ENCODE results near the gene RBM33.
"Not testable (repeated sequence)": the region's sequence is repeated elsewhere in the genome, so short reads cannot be mapped to it uniquely, and the experiment has no call there.

RBM33 gene

DNA sequence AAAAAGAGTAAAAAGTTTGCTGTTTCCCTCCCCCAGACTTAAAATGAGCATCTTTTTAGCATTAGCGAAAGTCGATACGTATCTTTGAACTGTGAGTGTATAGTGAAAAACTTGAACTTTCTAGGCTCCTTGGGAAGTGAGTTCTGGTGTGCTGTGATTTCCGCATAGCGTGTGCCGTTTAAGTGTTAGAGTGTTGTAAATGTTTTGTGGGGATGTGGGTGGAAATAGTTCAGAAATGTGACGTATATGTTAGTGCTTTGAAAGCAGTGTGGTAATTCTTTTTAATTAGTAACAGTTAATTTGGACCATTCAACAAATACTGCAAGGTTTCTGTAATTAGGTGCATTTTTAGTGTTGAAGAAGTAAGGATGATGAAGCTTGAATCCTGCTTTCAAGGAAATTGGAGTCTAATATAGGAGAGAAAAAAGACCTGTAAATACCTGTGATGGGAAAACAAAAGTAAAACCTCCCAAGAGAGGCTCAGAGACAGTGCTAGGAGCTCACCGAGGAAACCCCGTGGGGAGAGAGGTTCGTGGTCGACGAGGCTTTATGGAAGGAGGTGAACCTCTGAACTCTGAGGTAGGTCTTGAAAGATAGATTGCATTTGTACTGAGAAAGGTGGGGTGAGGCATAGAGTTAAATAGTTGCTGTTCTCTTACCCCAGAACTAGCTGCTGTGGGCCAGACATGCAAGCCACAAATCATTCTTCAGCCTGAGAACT lies 40.8 kb downstream of the RBM33 start:
- no peaks in the 10 kb centered on the region for H3K4me1 ChIP-seq (ENCODE audit: control insufficient read depth, insufficient read depth, low read length)
- H3K9me3 ChIP-seq (ENCODE audit: control insufficient read depth, low read length): no peaks in the 10 kb centered on the region
- H3K4me3 ChIP-seq (ENCODE audit: low read length): no peak overlapping the region
- no peak overlapping the region for H3K9ac ChIP-seq (ENCODE audit: low read length)
- H3K36me3 ChIP-seq (ENCODE audit: control insufficient read depth, insufficient read depth, low read length): no peaks in the 10 kb centered on the region
- H3K27me3 ChIP-seq (ENCODE audit: control insufficient read depth, insufficient read depth, low read length): no peaks in the 10 kb centered on the region

DNA sequence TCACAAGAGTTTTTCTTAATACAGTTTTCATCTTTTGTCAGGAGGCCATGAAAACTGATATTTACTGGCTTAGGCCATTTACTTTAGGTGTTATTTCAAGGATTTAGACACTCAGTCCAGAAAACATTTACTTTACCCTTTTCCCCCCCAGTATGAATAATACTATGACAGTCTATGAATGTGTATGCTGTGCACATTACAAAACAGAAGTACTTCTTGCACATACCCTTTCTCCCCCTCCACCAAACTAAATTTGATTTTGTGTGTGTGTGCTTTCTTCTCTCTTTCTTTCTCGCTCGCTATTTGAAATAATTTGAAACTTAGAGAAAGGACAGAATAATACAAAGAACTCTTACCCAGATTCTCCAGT lies 41.3 kb downstream of the RBM33 start:
- Histone ChIP-seq H3K9me3 (ENCODE audit: control insufficient read depth, low read length) (no peaks in the 10 kb centered on the region), H3K4me1 (ENCODE audit: control insufficient read depth, insufficient read depth, low read length) (no peaks in the 10 kb centered on the region), H3K27me3 (ENCODE audit: control insufficient read depth, insufficient read depth, low read length) (no peaks in the 10 kb centered on the region), H3K36me3 (ENCODE audit: control insufficient read depth, insufficient read depth, low read length) (no peaks in the 10 kb centered on the region), H3K4me3 (ENCODE audit: low read length) (no peak overlapping the region), H3K9ac (ENCODE audit: low read length) (no peak overlapping the region)

DNA sequence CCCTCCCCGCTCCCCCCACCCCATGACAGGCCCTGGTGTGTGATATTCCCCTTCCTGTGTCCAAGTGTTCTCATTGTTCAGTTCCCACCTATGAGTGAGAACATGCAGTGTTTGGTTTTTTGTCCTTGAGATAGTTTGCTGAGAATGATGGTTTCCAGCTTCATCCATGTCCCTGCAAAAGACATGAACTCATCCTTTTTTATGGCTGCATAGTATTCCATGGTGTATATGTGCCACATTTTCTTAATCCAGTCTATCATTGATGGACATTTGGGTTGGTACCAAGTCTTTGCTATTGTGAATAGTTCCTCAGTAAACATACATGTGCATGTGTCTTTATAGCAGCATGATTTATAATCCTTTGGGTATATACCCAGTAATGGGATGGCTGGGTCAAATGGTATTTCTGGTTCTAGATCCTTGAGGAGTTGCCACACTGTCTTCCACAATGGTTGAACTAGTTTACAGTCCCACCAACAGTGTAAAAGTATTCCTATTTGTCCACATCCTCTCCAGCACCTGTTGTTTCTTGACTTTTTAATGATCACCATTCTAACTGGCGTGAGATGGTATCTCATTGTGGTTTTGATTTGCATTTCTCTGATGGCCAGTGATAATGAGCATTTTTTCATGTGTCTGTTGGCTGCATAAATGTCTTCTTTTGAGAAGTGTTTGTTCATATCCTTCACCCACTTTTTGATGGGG lies 42.3 kb downstream of the RBM33 start:
- not testable (repeated sequence) for H3K4me1 ChIP-seq (ENCODE audit: control insufficient read depth, insufficient read depth, low read length); H3K9ac ChIP-seq (ENCODE audit: low read length); H3K27me3 ChIP-seq (ENCODE audit: control insufficient read depth, insufficient read depth, low read length); H3K9me3 ChIP-seq (ENCODE audit: control insufficient read depth, low read length); H3K36me3 ChIP-seq (ENCODE audit: control insufficient read depth, insufficient read depth, low read length); H3K4me3 ChIP-seq (ENCODE audit: low read length)

DNA sequence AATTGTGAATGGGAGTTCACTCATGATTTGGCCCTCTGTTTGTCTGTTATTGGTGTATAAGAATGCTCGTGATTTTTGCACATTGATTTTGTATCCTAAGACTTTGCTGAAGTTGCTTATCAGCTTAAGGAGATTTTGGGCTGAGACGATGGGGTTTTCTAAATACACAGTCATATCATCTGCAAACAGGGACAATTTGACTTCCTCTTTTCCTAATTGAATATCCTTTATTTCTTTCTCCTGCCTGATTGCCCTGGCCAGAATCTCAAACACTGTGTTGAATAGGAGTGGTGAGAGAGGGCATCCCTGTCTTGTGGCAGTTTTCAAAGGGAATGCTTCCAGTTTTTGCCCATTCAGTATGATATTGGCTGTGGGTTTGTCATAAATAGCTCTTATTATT lies 43.8 kb downstream of the RBM33 start:
- H3K36me3 ChIP-seq (ENCODE audit: control insufficient read depth, insufficient read depth, low read length); H3K4me3 ChIP-seq (ENCODE audit: low read length); H3K9me3 ChIP-seq (ENCODE audit: control insufficient read depth, low read length); H3K4me1 ChIP-seq (ENCODE audit: control insufficient read depth, insufficient read depth, low read length); H3K27me3 ChIP-seq (ENCODE audit: control insufficient read depth, insufficient read depth, low read length); H3K9ac ChIP-seq (ENCODE audit: low read length): not testable (repeated sequence)

DNA sequence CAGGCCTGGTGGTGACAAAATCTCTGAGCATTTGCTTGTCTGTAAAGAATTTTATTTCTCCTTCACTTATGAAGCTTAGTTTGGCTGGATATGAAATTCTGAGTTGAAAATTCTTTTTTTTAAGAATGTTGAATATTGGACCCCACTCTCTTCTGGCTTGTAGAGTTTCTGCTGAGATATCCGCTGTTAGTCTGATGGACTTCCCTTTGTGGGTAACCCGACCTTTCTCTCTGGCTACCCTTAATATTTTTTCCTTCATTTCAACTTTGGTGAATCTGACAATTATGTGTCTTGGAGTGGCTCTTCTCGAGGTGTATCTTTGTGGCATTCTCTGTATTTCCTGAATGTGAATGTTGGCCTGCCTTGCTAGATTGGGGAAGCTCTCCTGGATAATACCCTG lies 46.2 kb downstream of the RBM33 start:
- not testable (repeated sequence) for H3K4me3 ChIP-seq (ENCODE audit: low read length); H3K9ac ChIP-seq (ENCODE audit: low read length); H3K36me3 ChIP-seq (ENCODE audit: control insufficient read depth, insufficient read depth, low read length); H3K27me3 ChIP-seq (ENCODE audit: control insufficient read depth, insufficient read depth, low read length); H3K4me1 ChIP-seq (ENCODE audit: control insufficient read depth, insufficient read depth, low read length); H3K9me3 ChIP-seq (ENCODE audit: control insufficient read depth, low read length)

DNA sequence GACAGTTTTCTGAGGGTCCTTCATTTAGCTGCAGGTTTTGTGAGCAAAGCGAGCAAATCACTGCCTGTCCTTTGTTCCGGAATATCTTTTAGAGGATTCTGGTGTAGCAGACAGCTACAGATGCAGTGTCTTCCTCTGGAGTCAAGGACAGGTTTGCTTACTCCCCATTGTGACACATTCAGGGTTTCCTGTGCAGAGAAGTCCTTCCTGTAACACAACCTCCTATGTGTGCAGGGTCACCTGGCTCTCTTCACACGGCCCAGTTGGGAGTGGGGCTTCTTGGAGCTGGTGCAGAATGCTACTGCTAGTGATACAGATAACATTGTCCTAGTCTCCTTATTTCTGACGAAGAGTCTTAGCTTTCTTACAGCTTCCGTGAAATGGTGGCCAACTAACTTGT lies 47.9 kb downstream of the RBM33 start:
- Histone ChIP-seq H3K36me3 (ENCODE audit: control insufficient read depth, insufficient read depth, low read length) (no peaks in the 10 kb centered on the region), H3K27me3 (ENCODE audit: control insufficient read depth, insufficient read depth, low read length) (no peaks in the 10 kb centered on the region), H3K4me3 (ENCODE audit: low read length) (no peak overlapping the region), H3K9ac (ENCODE audit: low read length) (no peak overlapping the region), H3K9me3 (ENCODE audit: control insufficient read depth, low read length) (no peaks in the 10 kb centered on the region), H3K4me1 (ENCODE audit: control insufficient read depth, insufficient read depth, low read length) (no peaks in the 10 kb centered on the region)

DNA sequence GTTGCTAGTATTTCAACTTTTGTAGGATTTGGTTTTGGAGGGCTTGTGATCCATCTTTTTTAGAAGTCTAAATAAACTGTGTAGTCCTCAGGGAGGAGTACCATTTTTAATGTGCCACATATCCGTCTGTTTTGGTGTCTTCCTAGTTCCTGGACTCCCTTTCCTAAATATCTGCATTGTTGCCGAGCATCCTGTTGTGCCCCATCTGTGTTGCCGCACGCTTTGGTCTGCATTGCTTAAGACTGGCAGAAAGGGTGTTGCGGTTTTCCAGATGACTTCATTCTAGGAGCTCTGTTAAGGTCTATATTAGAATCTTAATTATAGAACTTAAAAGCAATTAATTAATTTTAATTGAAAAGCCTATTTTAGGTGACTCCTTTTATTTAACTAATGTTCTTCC lies 49.4 kb downstream of the RBM33 start:
- Histone ChIP-seq H3K36me3 (ENCODE audit: control insufficient read depth, insufficient read depth, low read length) (no peaks in the 10 kb centered on the region), H3K9me3 (ENCODE audit: control insufficient read depth, low read length) (no peaks in the 10 kb centered on the region), H3K4me1 (ENCODE audit: control insufficient read depth, insufficient read depth, low read length) (no peaks in the 10 kb centered on the region), H3K9ac (ENCODE audit: low read length) (no peak overlapping the region), H3K4me3 (ENCODE audit: low read length) (no peak overlapping the region), H3K27me3 (ENCODE audit: control insufficient read depth, insufficient read depth, low read length) (no peaks in the 10 kb centered on the region)

DNA sequence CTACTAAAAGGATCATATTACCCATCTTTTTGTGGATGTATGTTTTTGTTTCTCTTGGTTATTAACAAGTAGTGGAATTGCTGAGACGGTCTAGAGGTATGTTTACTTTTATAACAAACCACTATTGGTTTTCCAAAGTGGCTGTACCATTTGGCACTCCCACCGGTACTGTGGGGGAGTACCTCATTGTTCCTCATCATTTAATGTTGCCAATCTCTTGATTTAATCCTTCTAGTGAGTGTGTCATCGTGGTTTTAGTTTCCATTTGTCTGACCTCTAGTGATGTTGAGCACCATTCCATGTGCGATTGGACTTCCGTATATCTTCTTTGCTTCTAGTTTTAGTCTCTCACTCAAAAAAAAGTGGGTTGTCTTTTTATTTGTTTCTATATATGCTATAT lies 50.4 kb downstream of the RBM33 start:
- Histone ChIP-seq H3K36me3 (ENCODE audit: control insufficient read depth, insufficient read depth, low read length) (no peaks in the 10 kb centered on the region), H3K9ac (ENCODE audit: low read length) (no peak overlapping the region), H3K27me3 (ENCODE audit: control insufficient read depth, insufficient read depth, low read length) (no peaks in the 10 kb centered on the region), H3K4me1 (ENCODE audit: control insufficient read depth, insufficient read depth, low read length) (no peaks in the 10 kb centered on the region), H3K9me3 (ENCODE audit: control insufficient read depth, low read length) (no peaks in the 10 kb centered on the region), H3K4me3 (ENCODE audit: low read length) (no peak overlapping the region)

DNA sequence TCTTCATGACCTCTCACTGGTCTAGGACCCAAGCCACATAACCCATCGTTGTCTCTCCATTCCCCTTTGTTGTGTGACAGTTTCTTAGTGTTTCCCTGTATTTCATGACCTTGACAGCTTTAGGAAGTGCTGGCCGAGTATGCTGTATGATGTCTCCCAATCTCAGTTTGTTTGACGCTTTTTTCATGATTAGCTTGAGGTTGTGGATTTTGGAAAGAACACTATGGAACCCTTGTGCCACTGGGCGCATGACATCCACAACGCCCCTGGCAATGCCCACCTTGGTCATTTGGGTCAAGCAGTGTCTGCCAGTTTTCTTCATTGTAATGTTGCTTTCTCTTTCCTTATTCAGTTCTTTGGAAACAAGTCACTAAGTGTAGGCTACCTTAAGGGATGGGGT lies 52.3 kb downstream of the RBM33 start:
- H3K4me3 ChIP-seq (ENCODE audit: low read length): no peak overlapping the region
- no peaks in the 10 kb centered on the region for H3K9me3 ChIP-seq (ENCODE audit: control insufficient read depth, low read length)
- H3K27me3 ChIP-seq (ENCODE audit: control insufficient read depth, insufficient read depth, low read length): no peaks in the 10 kb centered on the region
- H3K36me3 ChIP-seq (ENCODE audit: control insufficient read depth, insufficient read depth, low read length): no peaks in the 10 kb centered on the region
- peaks cover 7% of the 10 kb centered on the region for H3K4me1 ChIP-seq (ENCODE audit: control insufficient read depth, insufficient read depth, low read length)
- no peak overlapping the region for H3K9ac ChIP-seq (ENCODE audit: low read length)

DNA sequence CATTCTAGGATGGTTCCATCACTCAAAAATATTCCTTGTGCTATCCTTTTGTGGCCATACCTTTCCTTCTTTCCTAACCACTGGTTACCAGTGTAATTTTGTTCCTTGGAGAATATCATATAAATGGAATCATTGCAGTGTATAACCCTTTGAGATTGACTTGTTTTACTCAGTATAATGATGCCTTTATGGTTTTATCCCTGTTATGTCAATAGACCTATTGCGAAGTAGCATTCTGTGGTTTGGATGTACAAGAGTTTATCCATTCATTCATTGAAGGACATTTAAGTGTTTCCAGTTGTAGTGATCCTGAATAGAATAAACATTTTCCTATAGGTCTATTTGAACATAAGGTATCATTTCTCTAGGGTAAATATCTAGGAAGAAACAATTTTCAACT lies 54.2 kb downstream of the RBM33 start:
- Histone ChIP-seq H3K36me3 (ENCODE audit: control insufficient read depth, insufficient read depth, low read length) (no peaks in the 10 kb centered on the region), H3K4me1 (ENCODE audit: control insufficient read depth, insufficient read depth, low read length) (peaks cover 23% of the 10 kb centered on the region), H3K27me3 (ENCODE audit: control insufficient read depth, insufficient read depth, low read length) (no peaks in the 10 kb centered on the region), H3K9ac (ENCODE audit: low read length) (no peak overlapping the region), H3K4me3 (ENCODE audit: low read length) (no peak overlapping the region), H3K9me3 (ENCODE audit: control insufficient read depth, low read length) (no peaks in the 10 kb centered on the region)

DNA sequence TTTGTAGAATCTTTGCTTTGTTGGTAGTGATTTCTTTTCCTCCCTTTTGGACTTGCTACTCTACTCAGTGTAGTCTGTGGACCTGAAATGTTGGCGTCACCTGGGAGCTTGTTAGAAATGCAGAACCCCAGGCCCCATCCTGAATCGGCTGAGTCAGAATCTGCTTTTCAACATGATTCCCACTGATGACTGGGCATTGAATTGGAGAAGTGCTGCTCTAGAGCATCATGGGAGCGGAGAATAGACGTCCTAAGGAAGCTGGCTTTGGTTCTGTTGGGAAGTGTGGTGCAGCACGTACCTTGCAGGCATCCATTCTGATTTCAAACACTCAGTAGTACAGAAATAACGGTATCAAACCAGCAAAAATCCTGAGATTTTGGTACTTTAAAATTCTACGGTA lies 54.7 kb downstream of the RBM33 start:
- Histone ChIP-seq H3K4me1 (ENCODE audit: control insufficient read depth, insufficient read depth, low read length) (peaks cover 23% of the 10 kb centered on the region), H3K36me3 (ENCODE audit: control insufficient read depth, insufficient read depth, low read length) (no peaks in the 10 kb centered on the region), H3K27me3 (ENCODE audit: control insufficient read depth, insufficient read depth, low read length) (no peaks in the 10 kb centered on the region), H3K4me3 (ENCODE audit: low read length) (no peak overlapping the region), H3K9ac (ENCODE audit: low read length) (no peak overlapping the region), H3K9me3 (ENCODE audit: control insufficient read depth, low read length) (no peaks in the 10 kb centered on the region)

DNA sequence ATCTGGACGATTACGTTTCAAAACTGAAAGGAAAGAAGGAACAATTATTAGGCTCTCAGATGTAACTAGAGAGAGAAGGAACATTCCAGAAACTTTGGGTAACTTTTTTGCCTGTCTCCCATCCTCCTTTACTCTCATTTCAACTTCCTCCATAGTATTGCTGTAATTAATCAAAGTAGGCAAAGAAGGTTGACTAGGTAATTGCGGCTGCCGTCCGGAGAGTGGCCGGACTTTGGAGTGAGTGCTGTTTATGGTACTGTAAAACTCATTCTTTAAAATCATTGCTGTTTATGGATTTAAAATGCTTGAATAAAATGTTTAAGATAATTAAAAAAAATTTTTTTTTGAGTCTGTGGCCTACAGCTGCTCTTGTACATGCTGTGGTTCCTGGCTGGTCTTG lies 56.4 kb downstream of the RBM33 start:
- H3K4me1 ChIP-seq (ENCODE audit: control insufficient read depth, insufficient read depth, low read length): peaks cover 23% of the 10 kb centered on the region
- no peaks in the 10 kb centered on the region for H3K36me3 ChIP-seq (ENCODE audit: control insufficient read depth, insufficient read depth, low read length)
- H3K9me3 ChIP-seq (ENCODE audit: control insufficient read depth, low read length): no peaks in the 10 kb centered on the region
- H3K27me3 ChIP-seq (ENCODE audit: control insufficient read depth, insufficient read depth, low read length): no peaks in the 10 kb centered on the region
- H3K9ac ChIP-seq (ENCODE audit: low read length): no peak overlapping the region
- no peak overlapping the region for H3K4me3 ChIP-seq (ENCODE audit: low read length)
